HG02763 (cell line): ENCODE data around the gene SIAE.

Source experiments
- ATAC-seq: cut with Tn5 transposase; IDR thresholded peaks from one replicate; pipeline ENCODE4 v1.9.1; 2021; ENCODE audit warnings: mild to moderate bottlenecking, moderate library complexity; ENCODE audit not compliant: unreplicated experiment

Gene SIAE

GRCh38 chr11:124584681-124585372, 88.7 kb downstream of the SIAE start:
- no peak for ATAC-seq

- ATAC-seq, result no peak
Observed at GRCh38 chr11:124583781-124584180, 89.8 kb downstream of the SIAE start.
